GM20431 (cell line): ENCODE measurements around the gene COX20.
"Not testable (repeated sequence)": the region's sequence is repeated elsewhere in the genome, so short reads cannot be mapped to it uniquely, and the experiment has no call there.

Experiments
- in situ Hi-C: fragments of 300-500 bp; cut with MseI, MboI; formaldehyde crosslinking; loops from one replicate; pipeline ENCODE4 v1.15.0; 2020; ENCODE audit warnings: low sequenced_read_pairs; ENCODE audit not compliant: unreplicated experiment

COX20 gene, protein sequence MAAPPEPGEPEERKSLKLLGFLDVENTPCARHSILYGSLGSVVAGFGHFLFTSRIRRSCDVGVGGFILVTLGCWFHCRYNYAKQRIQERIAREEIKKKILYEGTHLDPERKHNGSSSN

DNA sequence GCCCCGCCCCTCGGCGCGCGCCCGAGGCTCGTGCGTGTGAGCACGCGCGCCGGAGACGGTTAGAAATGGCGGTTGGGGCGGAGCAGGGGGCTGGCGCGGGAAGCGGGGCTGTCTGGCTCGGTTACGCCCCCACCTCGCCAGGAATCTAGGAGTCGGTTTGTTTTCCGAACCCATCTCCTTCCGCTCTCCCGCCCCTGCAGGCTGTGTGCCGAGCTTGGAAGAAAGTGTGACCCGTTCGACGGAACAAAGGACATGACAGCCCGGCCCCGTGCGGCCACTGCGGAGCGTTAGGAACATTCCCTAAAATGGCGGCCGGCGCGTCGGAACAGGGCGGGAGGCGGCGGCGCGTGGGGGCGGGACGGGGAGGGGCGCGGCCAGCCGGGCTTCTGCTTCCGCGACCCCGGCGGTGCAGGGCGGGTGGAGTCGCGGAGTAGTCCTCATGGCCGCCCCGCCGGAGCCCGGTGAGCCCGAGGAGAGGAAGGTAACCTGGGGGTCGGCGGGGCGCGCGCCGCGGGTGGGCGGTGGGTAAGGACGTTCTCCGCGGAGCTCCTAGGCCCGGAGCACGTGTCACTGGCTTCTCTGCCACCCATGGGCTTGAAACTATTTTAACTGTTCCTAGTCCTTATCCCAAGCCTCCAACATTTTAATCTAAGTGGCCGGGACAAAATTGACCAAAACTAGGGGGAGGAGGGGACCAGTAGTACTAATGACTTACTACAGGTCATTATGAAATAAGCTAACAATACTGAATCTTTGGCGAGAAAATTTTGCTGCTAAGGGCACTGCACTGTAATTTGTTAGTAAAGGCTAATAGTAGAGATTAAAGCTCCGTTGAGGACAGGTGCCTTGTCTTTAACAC, at the start of gene COX20:
Gene COX20, plus strand, starts transcription at position 383 of the 859 bp plus-strand sequence. Its CDS starts 57 bp downstream, at position 440.
- in situ Hi-C loops: no loop called here

DNA sequence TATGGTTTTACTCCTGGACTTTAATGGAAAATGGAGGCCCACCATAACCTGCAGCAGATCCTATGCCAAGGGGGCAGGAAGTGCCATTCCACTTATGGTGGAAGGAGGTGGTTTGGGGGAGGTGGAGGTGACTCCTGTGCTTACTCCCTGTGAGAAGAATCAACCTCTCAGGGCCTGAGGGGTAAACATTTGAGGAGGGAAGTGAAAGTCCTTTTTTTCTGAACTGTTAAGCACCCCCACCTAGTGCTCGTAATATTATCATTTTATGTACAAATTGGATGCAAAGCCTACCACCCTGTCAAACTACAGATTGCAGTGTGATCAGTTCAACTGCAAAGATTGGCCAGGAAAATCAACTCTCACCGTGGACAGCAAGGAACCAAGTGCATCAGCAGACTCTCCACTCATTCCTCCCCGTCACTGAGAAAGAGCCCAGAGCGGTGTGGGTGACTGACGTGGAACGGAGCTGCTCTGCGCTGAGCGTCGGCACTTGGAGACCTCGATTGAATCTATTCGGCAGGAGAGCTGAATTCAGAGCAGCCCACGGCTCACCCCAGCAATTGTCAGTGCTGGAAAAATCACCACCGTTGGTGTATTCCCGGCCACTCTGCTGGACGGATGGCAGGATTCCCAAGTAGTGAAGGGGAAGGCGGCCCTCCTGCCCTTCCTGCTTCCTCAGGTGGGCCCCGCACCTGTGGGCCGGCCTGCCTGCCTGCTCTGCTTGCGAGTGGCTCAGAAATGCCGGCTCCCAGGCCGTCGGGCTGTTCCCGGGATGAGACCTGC, 46.8 kb upstream of the COX20 start:
- in situ Hi-C loops: loop anchor here (10.0 kb wide), 1 partner anchor 184 kb away; no protein-coding TSS in a partner anchor

DNA sequence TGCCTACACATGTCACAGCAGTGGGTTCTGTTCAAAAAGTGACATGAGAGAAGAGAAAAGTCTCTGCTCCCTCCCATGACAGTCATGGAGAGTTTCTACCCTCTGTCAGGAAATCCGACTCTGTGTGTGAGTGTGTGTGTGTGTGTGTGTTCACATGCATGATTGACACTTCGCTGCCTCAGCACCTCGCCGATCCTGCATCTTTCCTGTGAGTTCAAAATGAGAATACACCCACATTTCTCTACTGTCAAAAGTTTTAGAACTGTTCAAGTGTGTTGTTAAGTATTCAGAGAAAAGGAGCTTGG, 46.2 kb upstream of the COX20 start:
- in situ Hi-C loops: loop anchor here (10.0 kb wide), 1 partner anchor 184 kb away; no protein-coding TSS in a partner anchor

DNA sequence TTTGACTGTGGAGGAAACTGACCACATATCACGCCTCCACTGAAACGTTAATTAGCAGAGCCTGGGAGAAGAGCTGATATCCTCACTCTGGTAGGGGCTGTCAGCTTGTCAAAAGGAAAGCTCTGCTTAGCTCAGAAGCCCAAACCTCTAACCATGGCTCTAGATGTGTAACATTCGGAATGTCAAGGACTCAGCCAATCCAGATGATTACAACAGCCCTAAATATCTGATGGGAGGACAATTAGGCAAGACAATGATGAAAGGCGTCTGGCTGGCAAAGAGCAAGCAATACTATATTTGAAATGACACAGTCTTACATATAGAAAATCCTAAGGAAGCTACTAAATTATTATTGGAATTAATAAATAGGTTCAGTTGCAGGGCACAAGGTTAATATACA, 45.7 kb upstream of the COX20 start:
- in situ Hi-C loops: loop anchor here (10.0 kb wide), 1 partner anchor 185 kb away; no protein-coding TSS in a partner anchor

DNA sequence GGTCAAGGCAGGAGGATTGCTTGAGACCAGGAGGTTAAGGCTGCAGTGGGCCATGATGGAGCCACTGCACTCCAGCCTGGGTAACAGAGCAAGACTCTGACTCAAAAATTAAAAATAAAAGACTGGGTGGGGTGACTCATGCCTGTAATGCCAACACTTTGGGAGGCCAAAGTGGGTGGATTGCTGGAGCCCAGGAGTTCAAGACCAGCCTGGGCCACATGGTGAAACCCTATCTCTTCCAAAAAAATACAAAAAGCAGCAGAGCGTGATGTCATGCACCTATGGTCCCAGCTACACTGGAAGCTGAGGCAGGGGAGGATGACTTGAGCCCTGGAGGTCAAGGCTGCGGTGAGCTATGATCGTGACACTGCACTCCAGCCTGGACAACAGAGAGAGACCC, 44.4 kb upstream of the COX20 start:
- in situ Hi-C loops: no loop called here

DNA sequence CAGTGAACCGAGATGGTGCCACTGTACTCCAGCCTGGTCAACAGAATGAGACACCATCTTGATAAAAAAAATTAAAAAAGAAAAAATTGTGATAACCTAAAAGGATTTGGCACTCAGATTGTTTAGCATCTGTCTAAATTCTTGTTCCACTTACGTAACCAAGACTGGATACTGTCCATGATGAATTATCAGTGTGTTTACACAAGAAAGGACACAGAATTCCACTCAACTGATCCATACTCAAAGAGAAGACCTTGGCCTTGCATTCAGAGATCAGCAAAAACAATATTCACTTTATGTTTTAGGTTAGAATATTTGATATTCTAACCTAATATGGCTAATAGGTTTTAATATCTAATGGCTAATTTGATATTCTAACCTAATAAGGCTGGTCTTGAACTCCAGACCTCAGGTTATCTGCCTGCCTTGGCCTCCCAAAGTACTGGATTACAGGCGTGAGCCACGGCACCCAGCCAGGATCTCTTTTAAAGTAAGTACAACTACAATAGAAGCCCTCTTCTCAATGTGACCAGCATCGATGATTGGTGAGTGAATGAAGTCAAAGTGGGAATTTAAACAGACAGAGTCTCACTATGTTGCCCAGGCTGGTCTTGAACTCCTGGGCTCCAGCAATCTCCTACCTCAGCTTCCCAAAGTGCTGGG, 43.1 kb upstream of the COX20 start:
- in situ Hi-C loops: no loop called here

DNA sequence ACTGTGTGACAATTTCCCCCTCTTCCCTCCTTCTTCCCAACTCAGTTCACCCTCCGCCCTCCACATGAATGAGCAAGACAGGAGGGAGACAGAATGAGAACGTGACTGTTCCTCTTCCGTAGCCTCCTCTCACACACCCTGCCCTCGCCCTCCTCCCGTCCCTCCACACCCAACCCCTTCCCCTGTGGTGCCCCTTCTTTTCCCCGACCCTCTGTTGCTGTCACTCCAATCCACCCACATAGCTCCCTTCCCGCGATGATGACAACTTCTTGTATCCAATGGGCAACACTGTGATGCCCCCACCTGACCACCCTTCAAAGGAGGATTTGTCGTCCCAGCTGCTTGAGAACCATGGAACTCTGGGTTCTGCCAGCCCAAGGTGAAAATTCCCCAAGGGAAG, 41.4 kb upstream of the COX20 start:
- in situ Hi-C loops: no loop called here

DNA sequence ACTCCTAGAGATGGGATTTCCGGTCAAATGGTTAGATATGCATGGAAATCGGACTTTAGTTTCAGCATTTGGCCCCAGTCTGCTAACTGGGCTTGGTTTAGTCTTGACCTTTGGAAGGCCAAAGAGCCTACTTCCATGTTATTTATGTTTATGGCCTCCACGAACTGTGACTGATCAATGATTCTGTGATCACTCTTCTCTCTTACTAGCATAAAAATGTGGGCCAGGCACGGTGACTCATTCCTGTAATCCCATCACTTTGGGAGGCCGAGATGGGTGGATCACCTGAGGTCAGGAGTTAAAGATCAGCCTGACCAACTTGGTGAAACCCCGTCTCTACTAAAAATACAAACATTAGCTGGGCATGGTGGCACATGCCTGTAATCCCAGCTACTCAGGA, 40.9 kb upstream of the COX20 start:
- in situ Hi-C loops: not testable (repeated sequence)

DNA sequence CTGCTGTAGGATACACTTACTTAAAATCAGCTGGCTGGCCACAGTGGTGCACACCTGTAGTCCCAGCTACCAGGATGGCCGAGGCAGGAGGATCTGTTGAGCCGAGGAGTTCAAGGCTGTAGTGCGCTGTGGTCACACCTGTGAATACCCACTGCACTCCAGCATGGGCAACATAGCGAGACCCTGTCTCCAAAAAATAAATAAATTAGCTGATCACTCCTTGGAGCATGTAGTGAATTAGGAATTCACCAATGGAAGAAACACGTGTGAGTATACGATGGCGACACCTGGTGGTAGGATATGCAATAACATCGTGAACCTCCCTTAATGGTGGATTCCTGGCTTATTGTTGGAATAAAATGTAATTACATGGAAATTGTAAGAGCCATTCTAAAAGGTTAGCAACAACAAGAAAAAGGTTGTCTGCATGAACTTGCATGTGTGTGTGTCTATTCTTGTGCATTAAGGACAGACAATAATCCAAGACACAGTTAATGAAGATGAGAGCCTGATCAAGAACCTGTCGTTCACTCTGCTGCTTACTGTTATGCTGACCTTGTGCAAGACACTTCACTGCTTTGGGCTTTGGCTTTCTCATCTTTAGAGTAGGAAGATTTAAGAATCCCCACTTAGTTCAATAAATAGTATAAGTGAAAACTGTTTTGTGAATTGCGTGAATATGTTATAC, 38.6 kb upstream of the COX20 start:
- in situ Hi-C loops: no loop called here

DNA sequence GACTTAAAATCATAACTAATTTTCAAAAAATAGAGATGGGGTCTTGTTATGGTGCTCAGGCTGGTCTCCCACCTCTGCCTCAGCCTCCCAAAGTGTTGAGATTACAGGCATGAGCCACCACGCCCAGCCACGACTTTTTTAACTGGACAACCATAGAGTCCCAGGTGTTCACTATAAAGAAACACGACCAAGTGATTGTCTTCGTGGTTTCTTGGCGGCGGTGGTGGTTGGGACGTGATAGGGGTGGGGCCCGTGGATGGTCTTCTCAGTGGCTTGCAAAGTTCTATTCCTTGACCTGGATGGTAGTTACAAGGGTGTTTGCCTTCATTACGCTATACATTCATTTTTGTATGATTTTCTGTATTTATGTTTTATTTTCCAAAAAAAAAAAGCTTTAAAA, 34.6 kb upstream of the COX20 start:
- in situ Hi-C loops: loop anchor here (10.0 kb wide), 1 partner anchor 244 kb away; no protein-coding TSS in a partner anchor

DNA sequence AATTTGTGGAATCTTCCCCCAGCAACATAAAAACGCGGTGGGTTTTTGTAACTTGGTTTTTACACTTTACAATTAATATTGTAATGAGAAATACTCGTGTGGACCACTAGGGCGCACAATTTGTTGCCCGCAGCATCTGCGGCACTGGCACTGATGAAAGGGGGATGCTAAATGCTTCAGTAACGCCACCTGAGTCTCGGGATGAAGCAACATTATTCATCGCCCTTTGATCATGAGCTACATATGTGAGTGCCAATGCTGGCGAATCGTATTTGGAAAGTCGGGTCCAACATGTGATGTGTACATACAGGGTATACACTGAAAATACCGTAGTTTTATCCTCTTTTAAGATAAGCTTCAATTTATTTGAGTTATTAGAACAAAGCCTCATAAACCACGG, 34.2 kb upstream of the COX20 start:
- in situ Hi-C loops: loop anchor here (10.0 kb wide), 1 partner anchor 244 kb away; no protein-coding TSS in a partner anchor

DNA sequence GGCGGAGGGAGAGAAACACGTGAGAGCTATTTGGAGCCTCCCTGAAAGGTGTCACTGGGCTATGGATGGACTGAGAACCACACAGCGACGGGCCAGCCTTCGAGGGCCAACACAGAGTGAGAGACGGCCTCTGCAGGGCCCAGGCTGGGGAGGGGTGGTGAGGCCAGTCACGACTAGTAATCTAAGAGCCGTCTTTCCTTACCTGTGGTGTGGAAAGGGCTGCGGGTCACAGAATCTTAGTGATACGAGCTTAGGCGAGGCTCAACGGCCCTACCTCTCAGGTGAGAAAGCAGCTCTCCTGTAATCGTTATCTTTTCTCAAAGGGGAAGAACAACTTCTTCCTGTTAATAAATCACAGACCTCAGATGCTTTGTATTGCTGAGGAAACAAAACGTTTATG, 33.4 kb upstream of the COX20 start:
- in situ Hi-C loops: loop anchor here (10.0 kb wide), 1 partner anchor 243 kb away; no protein-coding TSS in a partner anchor

DNA sequence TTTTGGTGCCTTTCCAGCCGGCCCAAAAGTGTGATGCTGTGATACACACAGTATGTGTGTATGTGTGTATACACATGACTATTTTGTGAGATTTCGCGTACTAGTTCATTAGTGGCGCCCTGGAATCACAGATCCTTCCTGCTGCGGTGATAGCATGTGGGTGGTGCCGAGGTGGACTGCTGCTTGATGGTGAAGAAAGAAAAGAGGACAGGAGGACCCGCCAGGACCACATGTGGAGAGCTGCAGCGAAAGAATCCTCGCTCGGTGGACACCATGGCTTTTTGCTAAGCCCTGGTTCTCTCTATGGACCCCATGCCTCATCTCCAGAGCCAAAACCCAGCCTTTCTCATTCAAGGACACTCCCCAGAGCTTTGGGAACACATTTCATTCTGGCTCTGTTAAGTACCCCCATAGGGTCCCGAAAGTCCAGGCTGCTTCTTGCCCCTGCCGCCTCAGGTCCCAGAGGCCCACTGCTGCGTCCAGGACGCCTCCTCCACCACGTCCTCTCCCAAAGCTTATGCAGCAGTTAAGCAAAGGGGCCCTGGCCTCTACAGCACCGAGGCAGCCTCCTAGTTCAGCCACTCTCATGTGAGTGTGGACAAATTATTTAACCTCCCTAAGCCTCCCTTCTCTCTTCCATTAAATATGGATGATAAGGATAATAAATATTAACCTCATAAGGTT, 32.8 kb upstream of the COX20 start:
- in situ Hi-C loops: loop anchor here (10.0 kb wide), 1 partner anchor 242 kb away; no protein-coding TSS in a partner anchor

DNA sequence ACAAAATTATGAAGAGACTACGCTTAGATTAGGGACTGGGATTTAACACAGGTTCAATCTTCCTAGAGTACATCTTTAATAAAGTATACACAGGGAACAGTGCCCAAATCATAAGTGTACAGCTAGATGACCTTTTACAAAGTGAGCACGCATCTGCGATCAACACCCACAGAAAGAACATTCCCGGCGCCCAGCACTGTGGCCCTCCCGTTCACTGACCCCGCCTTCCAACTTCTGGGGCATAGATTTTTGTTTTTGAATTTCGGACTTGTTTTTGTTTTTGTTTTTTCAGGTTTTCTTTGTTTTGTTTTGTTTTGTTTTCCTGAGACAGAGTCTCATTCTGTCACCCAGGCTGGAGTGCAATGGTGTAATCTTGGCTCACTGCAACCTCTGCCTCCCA, 30.6 kb upstream of the COX20 start:
- in situ Hi-C loops: loop anchor here (10.0 kb wide), 1 partner anchor 240 kb away; no protein-coding TSS in a partner anchor

DNA sequence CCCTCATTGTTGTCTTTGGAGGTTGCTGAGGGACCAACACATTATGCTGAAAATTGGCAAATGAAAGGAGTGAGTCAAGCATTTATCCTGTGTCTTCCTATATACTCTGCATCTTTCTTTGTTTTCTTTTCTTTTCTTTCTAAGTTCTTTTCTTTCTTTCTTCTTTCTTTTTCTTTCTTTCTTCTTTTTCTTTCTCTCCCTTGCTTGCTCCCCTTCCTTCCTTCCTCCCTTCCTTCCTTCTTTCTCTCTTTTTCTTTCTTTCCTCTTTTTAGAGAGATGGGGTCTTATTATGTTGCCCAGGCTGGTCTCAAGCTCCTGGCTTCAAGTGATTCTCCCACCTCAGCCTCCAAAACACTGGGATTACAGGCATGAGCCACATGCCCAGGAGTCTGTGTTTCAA, 28.3 kb upstream of the COX20 start:
- in situ Hi-C loops: loop anchor here (10.0 kb wide), 1 partner anchor 238 kb away; no protein-coding TSS in a partner anchor

DNA sequence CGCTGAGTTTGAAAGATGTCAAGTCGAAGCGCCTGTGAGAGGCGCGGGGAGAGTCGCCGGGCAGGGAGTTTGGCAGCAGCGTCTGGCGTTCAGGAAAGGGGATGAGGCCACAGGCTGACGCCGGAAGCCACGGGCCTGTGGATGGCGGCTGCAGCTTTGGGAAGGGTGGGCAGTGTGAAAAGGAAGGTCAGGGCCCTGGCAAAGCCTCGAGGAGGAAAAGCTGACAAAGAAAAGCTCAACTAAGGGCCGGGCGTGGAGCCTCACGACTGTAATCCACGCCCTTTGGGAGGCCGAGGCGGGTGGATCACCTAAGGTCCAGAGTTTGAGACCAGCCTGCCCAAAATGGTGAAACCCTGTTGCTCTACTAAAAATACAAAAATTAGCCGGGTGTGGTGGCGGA, 25.2 kb upstream of the COX20 start:
- in situ Hi-C loops: no loop called here

DNA sequence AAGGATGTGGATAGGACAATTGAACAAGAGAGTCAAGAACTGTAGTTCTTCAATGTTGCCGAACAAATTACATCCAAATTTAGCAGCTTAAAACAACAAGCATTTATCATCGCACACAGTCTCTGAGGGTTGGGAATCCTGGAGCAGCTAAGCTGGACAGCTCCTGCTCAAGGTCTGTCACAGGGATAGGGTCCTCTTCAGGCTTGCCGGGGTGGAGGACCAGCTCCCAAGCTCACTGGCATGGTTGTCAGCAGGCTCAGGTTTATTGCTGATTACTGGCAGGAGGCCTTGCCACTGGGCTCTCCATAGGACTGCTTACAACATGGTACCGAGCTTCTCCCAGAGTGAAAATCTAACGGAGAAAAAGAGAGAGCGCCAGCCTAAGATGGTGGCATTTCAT, 22.1 kb upstream of the COX20 start:
- in situ Hi-C loops: no loop called here

DNA sequence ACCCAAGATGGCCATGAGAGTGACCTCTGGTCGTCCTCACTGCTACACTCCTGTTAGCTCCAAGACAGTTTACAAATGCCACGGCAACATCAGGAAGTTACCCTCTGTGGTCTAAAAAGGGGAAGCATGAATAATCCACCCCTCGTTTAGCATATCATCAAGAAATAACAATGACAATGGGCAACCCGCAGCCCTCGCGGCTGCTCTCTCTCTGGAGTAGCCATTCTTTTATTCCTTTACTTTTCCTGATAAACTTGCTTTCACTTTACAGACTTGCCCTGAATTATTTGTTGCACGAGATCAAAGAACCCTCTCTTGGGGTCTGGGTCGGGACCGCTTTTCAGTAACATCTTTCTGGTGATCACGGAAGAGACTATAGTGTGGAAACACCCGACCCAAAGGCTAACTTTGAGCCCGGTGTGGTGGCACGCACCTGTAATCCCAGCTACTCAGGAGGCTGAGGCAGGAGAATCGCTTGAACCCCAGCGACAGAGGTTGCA, 19.8 kb upstream of the COX20 start:
- in situ Hi-C loops: no loop called here

DNA sequence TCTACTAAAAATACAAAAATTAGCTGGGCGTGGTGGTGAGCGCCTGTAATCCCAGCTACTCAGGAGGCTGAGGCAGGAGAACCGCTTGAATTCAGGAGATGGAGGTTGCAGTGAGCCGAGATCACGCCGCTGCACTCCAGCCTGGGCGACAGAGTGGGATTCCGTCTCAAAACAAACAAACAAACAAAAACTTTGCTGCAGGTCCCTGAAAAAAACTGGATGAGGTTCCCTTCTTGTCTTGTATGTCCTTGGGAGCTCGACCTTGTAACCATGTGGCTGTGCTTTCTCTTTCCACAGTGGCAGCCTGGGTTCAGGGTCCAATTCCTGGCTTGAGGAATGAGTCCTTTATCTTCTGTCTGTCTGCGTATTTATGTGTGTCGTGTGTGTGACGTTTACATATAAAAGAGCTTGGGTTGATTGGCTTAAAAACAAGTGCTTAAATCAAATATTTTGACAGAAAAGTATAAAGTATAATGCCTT, 18.0 kb upstream of the COX20 start:
- in situ Hi-C loops: no loop called here
